Keratinocyte (primary cell): ENCODE data around the gene TRIM66. TPM values are rescaled to one million over a fixed set of nuclear protein-coding genes. Genes with fewer than 3 reads are reported as not detected.

ENCODE experiments used
- DNase-seq: peaks from one replicate; pipeline ENCODE4 v3.0.0-alpha.2; 2011; ENCODE audit warnings: low read depth, missing footprints, low spot score
- FAIRE-seq: peaks from 2 replicates; lab custom pipeline; 2011; peaks lifted over from hg19 to GRCh38; lab: Jason Lieb, UNC
- H2AFZ ChIP-seq: 2 replicates; pipeline ENCODE4 v1.6.0; 2012; ENCODE audit warnings: low read length, control low read depth, inconsistent platforms; ENCODE audit not compliant: control insufficient read depth
- H3K27ac ChIP-seq: 2 replicates; pipeline ENCODE4 v1.5.1; 2011; ENCODE audit warnings: low read length; ENCODE audit not compliant: control insufficient read depth, insufficient read depth
- H3K27me3 ChIP-seq: 3 replicates; pipeline ENCODE4 v1.6.0; 2011; ENCODE audit warnings: low read length; ENCODE audit not compliant: control insufficient read depth, insufficient read depth; ENCODE audit errors: extremely low read depth
- H3K36me3 ChIP-seq, 2 experiments: 2 replicates in 1 of 2; 3 replicates in 1 of 2; pipeline ENCODE4 v1.5.1; 2011; ENCODE audit warnings: low read length in 2 of 2, mild to moderate bottlenecking in 1 of 2; ENCODE audit not compliant: control insufficient read depth in 2 of 2, insufficient read depth in 2 of 2; ENCODE audit errors: extremely low read depth in 1 of 2
- H3K4me1 ChIP-seq: 3 replicates; pipeline ENCODE4 v1.5.1; 2011; ENCODE audit warnings: low read length; ENCODE audit not compliant: control insufficient read depth, insufficient read depth; ENCODE audit errors: extremely low read depth
- H3K4me2 ChIP-seq: 3 replicates; pipeline ENCODE4 v1.6.0; 2011; ENCODE audit warnings: low read depth, low read length; ENCODE audit not compliant: control insufficient read depth, insufficient read depth; ENCODE audit errors: extremely low read depth
- H3K4me3 ChIP-seq, 3 experiments: fragments of 200-600 bp in 1 of 3; sonication (generic) in 1 of 3; 2 replicates in 2 of 3; 3 replicates in 1 of 3; pipeline ENCODE4 v1.5.1; 2011 to 2016; ENCODE audit warnings: low read length in 3 of 3, mild to moderate bottlenecking in 3 of 3, control low read depth in 2 of 3, inconsistent platforms in 1 of 3, low read depth in 1 of 3, mixed read lengths in 1 of 3, mixed run types in 1 of 3, moderate library complexity in 1 of 3; ENCODE audit not compliant: control insufficient read depth in 2 of 3, insufficient read depth in 2 of 3; ENCODE audit errors: extremely low read depth in 1 of 3
- H3K79me2 ChIP-seq: 2 replicates; pipeline ENCODE4 v1.6.0; 2012; ENCODE audit warnings: low read length; ENCODE audit not compliant: control insufficient read depth, insufficient read depth
- H3K9ac ChIP-seq: 3 replicates; pipeline ENCODE4 v1.6.0; 2011; ENCODE audit warnings: low read length; ENCODE audit not compliant: control insufficient read depth, insufficient read depth; ENCODE audit errors: extremely low read depth
- H3K9me1 ChIP-seq: 3 replicates; pipeline ENCODE4 v1.6.0; 2011; ENCODE audit warnings: low read length; ENCODE audit not compliant: control insufficient read depth, insufficient read depth; ENCODE audit errors: extremely low read depth
- H3K9me3 ChIP-seq: 2 replicates; pipeline ENCODE4 v1.5.1; 2012; ENCODE audit warnings: low read depth, low read length; ENCODE audit not compliant: control insufficient read depth
- H4K20me1 ChIP-seq: 3 replicates; pipeline ENCODE4 v1.6.0; 2011; ENCODE audit warnings: low read length; ENCODE audit not compliant: control insufficient read depth, insufficient read depth; ENCODE audit errors: extremely low read depth
- CTCF ChIP-seq, 3 experiments: IDR thresholded peaks in 1 of 3; conservative IDR thresholded peaks in 1 of 3; optimal IDR thresholded peaks in 1 of 3; 2 replicates in 2 of 3; 3 replicates in 1 of 3; pipeline versions ENCODE3 to v1.5.1; 2011; ENCODE audit warnings: low read length in 3 of 3, mild to moderate bottlenecking in 3 of 3, moderate library complexity in 2 of 3, control low read depth in 1 of 3, inconsistent platforms in 1 of 3; ENCODE audit not compliant: insufficient read depth in 2 of 3; ENCODE audit errors: extremely low read depth in 1 of 3
- EZH2 ChIP-seq: IDR thresholded peaks from one replicate; pipeline ENCODE4 v1.6.1; 2012; ENCODE audit warnings: inconsistent platforms, mild to moderate bottlenecking, low read length, moderate library complexity
- dilution Hi-C: fragments of 300-500 bp; cut with MboI; formaldehyde crosslinking; loops from one replicate; pipeline ENCODE4 v1.7.0; 2020; ENCODE audit warnings: low sequenced_read_pairs; ENCODE audit not compliant: extremely low pct_ligation_motif_present
- polyA plus RNA-seq, 5 experiments: library from polyadenylated mRNA; depleted of rRNA in 3 of 5; stranded (reverse) in 3 of 5; stranded (forward) in 1 of 5; unstranded in 1 of 5; fragments of >200 nt; gene quantifications; 1 replicate in 1 of 5; 2 replicates in 3 of 5; 3 replicates in 1 of 5; pipeline versions ENCODE4 v1.2.1 to v1.2.3, GENCODE V29; 2011 to 2012; ENCODE audit warnings: missing spikeins in 2 of 5, low read depth in 1 of 5, low replicate concordance in 1 of 5

Gene TRIM66
- polyA plus RNA-seq, 1 donor (not counting 4 experiments of a cell fraction or from before 2014, with no cell fraction given) = 5.1 TPM

- dilution Hi-C loops = no loop called here
- no peaks in the 10 kb centered on the region for H3K27me3 ChIP-seq
- DNase-seq (peak; percentile 66), FAIRE-seq (peak; percentile 94)
- TF ChIP-seq CTCF (optimal IDR thresholded peaks at IDR 0.05 in 1 of 3, IDR thresholded peaks at IDR 0.05 in 1 of 3, conservative IDR thresholded peaks at IDR 0.05 in 1 of 3; ENCODE audit: extremely low read depth in 1 of 3, insufficient read depth in 2 of 3, low read length in 3 of 3) (no peak), EZH2 (no peak)
- H3K79me2 ChIP-seq = no peaks in the 10 kb centered on the region
- peak overlapping the region in 2 of 3 experiments; percentile 12 to 37 for H3K4me3 ChIP-seq
- H3K36me3 ChIP-seq = peaks cover 17 to 30% of the 10 kb centered on the region in 2 experiments
- H4K20me1 ChIP-seq = no peaks in the 10 kb centered on the region
- H3K27ac ChIP-seq = peak overlapping the region; percentile 65
- no peaks in the 10 kb centered on the region for H3K9me3 ChIP-seq
- H3K4me2 ChIP-seq = peak overlapping the region; percentile 73
- peaks cover 54% of the 10 kb centered on the region for H3K4me1 ChIP-seq
- peaks cover 4% of the 10 kb centered on the region for H3K9me1 ChIP-seq
- H2AFZ ChIP-seq = no peak overlapping the region
- no peak overlapping the region for H3K9ac ChIP-seq
Observed at GRCh38 chr11:8719211-8719649, 36.8 kb upstream of the TRIM66 start.

GRCh38 chr11:8717876-8718753 is 35.6 kb upstream of the TRIM66 start:
- Histone ChIP-seq H4K20me1 (no peaks in the 10 kb centered on the region), H3K4me1 (peaks cover 54% of the 10 kb centered on the region), H3K9me1 (peaks cover 4% of the 10 kb centered on the region), H3K4me2 (peak overlapping the region; percentile 73), H3K27ac (peak overlapping the region; percentile 65), H3K9ac (peak overlapping the region; percentile 50), H3K36me3 (peaks cover 20 to 32% of the 10 kb centered on the region in 2 experiments), H3K27me3 (no peaks in the 10 kb centered on the region), H3K79me2 (no peaks in the 10 kb centered on the region), H3K9me3 (no peaks in the 10 kb centered on the region), H2AFZ (peak overlapping the region; percentile 38), H3K4me3 (peak overlapping the region in 1 of 3 experiments; percentile 9)
- no peak for TF ChIP-seq CTCF (optimal IDR thresholded peaks at IDR 0.05 in 1 of 3, IDR thresholded peaks at IDR 0.05 in 1 of 3, conservative IDR thresholded peaks at IDR 0.05 in 1 of 3; ENCODE audit: extremely low read depth in 1 of 3, insufficient read depth in 2 of 3, low read length in 3 of 3)
- TF ChIP-seq EZH2 = no peak
- FAIRE-seq (peak; percentile 84), DNase-seq (no peak)
- dilution Hi-C loops = no loop called here
